GM18909 (cell line): ENCODE measurements around the gene TMEM178B.
"Not testable (repeated sequence)": the region's sequence is repeated elsewhere in the genome, so short reads cannot be mapped to it uniquely, and the experiment has no call there.

Experiments
- ATAC-seq: cut with Tn5 transposase; IDR thresholded peaks from one replicate; pipeline ENCODE4 v1.9.1; 2021; ENCODE audit warnings: mild to moderate bottlenecking; ENCODE audit not compliant: unreplicated experiment, poor library complexity

Gene TMEM178B

DNA sequence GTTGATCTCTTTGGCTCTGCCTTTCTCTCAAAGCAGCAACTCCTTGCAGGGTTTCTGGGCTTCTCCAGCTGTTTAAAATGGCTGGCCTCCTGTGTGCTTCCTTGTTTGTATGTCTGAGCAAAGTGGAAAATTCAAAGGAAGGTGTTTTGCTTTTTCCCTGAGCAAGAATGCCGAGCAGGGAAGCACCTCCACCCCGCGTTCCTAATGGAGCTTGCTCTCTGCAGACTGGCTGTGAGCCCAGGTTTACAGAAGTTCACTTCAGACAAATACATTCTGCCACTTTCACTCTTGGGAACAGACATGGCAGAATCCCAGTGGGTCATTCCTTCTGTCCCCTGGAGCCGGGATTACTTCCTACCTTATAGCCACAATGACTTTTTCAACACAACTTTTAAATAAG lies 295.6 kb downstream of the TMEM178B start:
- no peak for ATAC-seq

DNA sequence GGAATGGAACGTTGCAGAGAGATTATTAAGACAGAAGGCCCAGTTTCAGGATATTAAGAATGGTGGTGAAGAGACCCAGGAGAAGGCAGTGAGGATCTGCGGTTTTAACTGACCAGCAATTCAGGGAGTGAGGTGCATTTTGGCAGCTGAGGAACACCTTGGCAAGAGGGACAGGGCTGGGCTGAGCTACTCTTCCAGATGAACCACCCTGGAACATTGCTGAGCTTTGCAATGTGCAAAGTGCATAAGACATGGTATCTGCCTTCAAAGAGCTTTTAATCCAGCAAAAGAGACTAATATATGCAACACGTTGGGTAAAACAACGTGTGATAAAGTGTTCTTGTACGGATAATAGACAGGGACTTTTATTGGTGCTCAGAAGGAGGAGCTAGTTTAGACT lies 296.3 kb downstream of the TMEM178B start:
- ATAC-seq, result no peak

DNA sequence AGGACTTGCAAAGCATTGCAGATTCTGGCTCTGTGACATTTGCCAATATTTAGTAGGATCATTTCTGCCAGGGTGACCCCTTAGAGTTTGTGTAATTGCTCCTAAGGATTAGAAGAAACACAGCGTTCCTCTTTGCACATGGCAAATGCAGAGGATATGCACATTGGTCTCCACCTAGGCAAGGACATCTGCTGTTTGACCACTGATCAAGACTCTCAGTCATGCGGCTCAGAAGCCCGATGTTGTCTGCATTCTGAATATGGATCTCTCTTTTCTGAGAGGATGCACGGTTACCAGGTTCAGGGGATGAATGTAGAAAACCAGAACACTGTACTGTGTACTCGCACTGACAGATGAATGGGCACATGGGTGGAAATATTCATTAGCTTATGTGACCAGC lies 296.8 kb downstream of the TMEM178B start:
- ATAC-seq, result no peak

DNA sequence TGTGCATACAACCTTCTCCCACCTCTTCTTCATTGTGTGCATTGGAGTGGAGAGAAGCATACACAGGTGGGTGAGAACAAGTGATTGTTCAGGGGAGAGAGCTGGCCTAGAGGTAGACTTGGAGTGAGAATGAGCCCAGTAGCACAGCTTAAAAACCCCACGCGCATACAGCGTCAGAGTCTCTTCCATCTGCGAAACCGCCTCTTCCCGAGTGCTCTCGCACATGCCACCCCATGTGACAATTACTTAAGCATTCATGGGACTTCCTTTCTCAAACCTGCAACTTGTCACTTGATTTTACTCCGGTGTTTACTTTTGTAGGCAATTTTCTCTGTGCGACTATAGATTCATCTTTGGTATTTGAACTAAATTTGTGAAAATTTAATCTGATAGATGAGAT lies 300.6 kb downstream of the TMEM178B start:
- no peak for ATAC-seq

DNA sequence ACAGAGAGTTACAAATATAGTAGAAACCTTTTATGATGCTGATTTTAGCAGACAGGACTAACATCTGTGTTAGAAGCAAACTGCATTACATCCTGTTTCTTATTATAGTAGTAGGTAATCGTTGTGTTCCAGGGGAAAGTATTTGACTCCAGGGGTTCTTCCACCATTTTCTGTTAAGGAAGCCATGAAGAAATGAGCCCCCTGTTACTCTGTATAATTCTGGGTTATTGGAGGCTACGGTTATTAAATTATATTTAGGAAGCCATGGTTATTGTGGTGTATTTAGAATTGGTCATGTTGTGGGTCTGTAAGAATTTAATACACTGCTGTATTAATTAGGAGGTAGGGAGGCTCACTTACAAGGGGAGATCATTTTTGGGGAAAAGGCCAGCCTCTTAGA lies 301.6 kb downstream of the TMEM178B start:
- ATAC-seq, result no peak

DNA sequence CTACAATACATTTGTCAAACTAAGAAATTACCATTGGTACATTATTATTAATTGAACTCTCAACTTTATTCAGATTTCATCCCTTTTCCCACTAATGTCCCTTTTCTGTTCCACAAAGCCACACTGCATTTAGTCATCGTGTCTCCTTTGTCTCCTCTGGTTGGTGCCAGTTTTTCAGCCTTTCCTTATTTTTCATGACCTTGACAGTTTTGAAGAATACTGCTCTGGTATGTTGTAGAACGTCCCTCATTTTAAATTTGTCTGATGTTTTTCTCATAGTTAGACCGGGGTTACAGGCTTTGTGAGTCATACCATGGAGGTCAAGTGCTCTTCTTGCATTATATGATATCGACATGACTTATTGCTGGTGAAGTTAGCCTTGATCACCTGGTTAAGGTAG lies 304.0 kb downstream of the TMEM178B start:
- no peak for ATAC-seq

DNA sequence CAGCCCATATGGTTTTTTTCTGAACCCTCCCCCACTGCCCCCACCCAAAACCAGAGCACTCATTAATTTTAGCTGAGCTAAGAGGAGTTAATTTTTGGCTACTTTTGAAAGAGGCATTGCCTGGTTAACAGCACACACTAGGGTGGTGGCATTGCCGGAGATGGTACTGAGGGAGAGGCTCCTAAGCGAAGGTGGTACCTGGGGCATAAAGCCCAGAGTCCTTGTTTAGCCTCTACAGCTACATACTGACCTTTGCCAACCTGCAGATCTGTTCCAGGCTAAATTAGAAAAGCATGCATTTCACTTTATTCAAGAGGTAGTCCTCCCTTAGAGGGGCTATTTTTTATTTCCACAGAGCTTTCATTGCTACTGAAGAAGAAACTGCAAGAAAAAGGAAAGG lies 304.5 kb downstream of the TMEM178B start:
- ATAC-seq, result no peak

DNA sequence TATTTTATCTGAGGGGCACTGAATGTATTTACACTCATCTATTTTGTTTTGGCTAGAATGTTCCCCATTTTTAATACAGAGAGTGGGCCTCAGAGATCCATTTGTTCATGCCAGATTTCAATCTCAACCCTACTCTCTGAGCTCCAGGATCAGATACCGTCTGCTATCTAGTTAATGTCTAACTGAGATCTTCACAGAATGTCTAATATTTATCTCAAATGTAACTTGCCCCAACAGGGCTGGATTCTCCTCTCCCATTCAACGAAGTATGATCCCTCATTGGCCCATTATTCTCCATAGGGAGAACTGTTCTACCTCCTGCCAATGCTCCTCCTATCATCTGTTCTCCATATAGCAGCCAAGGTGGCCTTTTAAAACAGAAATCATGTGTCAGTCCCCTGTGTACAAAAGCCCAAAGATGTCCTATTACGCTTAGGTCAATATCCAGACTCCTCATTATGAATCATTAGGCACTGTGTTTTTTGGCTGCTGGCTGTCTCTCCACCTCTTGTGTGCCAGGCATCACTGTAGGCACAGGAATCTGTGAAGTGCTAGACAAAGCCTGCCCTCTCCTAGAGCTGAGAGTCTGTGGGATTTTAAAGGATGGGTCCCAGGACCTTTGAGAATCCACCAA lies 308.0 kb downstream of the TMEM178B start:
- no peak for ATAC-seq

DNA sequence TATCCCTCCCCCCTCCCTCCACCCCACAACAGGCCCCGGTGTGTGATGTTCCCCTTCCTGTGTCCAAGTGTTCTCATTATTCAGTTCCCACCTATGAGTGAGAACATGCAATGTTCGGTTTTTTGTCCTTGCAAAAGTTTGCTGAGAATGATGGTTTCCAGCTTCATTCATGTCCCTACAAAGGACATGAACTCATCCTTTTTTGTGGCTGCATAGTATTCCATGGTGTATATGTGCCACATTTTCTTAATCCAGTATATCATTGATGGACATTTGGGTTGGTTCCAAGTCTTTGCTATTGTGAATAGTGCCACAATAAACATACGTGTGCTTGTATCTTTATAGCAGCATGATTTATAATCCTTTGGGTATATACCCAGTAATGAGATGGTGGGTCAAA lies 309.5 kb downstream of the TMEM178B start:
- ATAC-seq, result not testable (repeated sequence)

DNA sequence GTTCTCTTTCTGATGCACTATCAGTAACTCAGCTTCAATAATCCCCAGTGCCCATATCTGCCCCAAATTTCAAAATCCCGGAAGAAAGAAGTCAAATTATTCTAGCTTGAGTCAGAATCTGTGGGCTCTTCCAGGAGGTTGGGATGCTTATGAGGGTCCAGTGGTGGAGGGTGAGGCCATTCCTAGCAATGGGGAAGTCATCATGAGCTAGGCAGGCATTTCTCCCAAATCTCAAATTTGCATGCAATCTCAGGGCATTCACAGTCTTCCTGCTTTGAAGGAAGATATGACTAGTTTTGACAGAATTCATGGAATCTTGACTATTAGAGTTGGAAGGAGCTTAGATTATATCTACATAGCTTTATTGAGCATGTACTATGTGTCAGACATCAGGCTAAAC lies 313.0 kb downstream of the TMEM178B start:
- no peak for ATAC-seq

DNA sequence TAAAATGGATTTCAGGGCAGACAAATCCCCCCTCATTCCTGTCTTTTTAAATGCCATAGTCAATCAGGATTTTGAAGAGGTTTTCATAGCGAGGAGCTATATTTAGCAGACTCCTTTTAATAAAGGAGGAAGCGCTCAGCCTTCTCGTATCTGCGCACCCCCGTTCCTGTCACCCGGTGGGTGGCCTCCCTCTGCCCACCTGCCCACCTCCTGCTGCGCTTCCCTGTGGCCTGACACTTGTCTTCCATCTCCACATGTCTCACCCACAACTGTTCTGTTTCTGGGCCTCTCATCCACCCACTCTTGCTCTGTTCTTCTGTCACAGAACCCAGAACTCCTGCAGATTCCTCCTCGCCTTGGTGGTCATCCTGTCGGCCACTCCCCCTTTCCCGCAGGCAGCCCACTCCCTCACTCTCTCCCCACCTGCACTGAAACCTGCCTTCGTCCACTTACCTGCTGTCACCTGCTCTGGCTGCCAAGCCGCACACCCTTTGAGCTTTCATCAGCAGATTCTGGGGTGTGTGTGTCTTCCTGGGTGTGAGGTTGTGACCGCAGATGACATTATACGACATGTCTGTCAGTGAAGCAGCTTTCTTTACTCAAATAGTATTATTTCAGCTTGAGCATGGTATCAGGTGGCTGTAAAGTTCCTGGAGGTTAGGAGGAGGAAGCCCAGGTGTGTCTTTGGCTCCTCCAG lies 313.8 kb downstream of the TMEM178B start:
- ATAC-seq, result no peak

DNA sequence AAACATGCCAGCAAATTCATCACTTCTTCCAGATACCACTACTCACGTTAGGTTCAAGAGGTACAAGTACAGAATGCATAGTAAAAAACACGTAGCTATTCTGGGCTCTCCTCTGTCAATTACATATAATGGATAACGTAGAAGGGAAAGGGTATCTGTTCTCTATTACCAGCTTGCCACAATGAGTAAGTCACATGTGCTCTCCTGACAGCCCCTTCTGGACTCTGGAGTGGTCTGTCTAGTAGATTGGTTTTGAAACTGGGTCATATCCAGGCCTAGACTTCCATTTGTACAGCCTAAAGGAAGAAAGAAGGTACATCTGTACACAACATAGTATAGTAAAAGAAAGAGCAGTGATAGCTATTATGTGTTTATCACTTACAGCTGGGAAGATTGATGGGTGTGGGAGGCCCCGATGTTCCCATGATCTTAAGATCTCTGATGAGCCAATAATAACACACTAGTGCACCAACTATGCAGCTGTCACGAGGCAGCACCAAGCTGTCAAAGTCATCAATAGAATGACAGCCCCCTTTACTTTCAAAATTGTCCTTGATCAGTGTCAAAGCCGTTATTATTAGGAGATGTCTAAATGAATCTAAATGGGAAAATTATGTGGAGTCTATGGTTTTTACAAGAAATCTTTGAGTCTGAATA lies 315.4 kb downstream of the TMEM178B start:
- ATAC-seq, result no peak

DNA sequence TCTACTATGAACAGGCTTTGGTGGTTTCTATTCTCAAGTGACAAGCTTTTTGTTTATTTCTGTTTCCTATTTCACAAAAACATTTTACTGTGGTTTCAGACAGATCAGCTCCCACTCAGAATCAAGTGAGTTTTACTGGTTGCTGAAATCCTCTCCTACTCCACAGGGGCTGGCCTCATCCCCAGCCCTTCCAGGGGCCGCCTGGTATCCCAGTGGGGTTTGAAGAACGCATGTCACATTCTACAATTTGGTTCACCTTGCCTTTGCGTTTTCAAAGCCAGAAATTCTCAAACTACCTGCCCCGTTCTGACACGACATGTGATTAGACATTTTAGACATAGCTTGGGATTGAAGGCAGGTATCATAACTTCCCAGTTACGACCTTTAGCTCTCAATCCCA lies 316.5 kb downstream of the TMEM178B start:
- no peak for ATAC-seq

DNA sequence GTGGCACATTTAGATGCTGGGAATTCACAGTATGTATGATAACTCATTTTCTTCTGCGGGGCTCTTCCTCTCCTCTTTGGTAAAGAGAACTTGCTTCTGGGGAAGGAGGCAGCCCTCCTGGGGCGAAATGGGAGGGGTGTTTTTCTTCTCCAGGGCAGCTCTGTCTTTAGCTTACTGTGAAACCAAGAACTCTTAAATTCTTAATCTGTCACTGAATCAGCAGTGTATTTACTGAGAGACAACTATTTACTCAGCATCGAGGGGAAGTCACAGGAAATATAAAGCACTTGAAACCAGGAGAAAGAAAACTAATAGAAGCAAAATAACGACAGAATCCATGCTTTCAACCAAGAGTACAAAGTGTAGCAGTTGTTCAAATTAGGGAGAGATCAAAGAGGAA lies 319.2 kb downstream of the TMEM178B start:
- ATAC-seq, result no peak

DNA sequence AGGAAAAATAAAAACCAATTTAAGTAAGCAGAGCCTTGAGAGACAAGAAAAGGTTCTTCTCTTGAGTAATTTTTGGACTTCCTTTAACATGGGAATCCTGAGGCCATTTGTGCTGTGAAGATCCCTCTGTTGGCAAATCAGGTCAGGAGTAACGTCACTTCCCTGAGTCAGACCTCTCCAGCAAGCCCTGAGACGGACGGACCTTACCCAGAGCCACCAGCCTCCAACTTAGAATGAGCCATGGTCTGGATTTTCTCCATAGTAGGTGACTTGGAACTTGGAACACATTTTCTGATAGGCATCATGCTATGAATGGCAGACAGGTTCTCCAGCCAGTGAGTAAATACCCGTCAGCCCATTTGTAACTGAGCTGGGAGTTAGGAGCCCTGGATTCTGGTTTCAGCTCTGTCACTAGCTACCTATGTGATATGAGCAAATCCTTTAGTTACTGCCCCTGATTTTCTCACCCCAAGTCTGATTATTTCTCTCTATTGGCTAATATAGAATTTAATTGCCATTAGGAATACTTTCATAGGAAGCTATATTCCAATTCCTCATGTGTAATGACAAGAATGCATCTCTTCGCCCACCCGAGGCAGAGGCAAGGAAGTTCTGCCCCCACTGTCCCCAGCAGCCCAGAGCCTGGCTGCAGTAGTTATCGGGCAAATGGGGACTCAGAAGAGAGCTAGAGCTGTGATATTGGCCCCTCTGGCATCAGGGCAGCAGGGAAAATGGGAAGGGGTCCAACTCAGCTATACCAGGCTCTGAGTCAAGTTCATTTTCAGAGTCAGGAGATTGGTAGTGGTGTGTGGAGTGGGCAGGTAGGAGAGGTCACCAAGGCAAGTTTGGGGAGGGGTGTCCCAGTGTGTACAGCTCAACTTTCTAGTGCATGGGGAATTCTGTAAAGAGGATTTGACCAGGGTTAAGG lies 323.6 kb downstream of the TMEM178B start:
- ATAC-seq, result no peak

DNA sequence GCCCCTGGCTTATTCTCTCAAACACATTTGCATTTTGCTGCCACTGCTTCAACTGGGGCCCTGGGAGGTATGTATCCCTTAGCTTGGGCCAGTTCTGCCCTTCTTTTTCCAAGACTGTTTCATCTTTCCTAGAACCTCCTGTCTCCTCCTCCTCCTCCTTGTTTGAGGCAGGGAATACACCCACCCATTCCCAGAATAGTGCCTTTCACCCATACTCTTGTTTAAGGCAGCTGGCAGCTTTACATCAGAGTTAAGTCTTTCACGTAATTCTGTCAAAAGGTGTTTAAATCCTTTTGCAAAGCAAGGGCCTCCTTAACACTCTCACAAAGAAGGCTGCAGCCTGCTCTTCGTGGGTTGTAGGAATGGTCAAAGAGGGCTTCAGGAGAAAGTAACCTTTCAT lies 326.5 kb downstream of the TMEM178B start:
- no peak for ATAC-seq

DNA sequence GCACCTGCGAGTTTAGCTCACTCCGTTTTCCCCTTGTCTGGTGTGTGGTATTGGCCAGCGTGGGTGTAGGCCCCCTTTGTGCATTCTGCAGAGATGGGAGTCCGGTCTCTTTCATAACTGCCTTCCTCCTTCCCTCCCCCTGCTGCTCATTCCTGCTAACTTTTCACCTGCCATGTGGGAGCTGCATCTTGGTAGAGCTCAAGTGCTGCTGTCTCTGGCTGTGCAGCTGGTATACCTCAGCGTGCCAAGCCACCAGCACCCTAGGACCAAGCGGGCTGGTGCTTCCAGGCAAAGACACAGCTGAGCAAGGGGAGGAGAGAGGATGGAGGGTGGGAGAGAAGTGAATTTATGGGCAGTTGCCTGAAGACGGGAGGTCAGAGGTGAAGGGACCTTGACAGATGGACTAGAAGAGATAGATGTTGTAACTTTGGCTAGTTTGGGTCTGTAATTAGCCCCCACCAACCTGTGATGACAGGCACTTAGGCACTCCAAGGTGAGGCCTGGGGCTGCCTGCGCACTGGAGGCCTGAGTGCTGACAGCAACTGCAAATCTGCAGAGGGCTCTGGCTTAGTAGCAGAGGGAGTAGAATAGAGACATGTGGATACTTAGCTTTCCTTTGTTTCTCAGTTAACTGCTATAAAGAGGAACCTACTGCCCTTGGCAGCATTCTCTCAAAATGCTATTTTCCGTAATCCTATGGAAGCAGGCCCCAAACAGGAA lies 328.6 kb downstream of the TMEM178B start:
- ATAC-seq, result no peak

DNA sequence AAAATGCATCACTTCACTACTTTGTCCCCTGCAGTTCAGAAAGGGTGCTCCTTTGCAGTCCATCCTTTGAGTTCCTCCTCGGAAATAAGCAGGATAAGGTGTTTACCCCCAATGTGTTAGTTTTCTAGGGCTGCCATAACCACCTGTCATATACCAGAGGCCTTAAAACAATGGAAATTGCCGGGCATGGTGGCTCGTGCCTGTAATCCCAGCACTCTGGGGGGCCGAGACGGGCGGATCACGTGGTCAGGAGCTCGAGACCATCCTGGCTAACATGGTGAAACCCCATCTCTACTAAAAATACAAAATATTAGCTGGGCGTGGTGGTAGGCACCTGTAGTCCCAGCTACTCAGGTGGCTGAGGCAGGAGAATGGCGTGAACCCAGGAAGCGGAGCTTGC lies 330.0 kb downstream of the TMEM178B start:
- ATAC-seq, result not testable (repeated sequence)

DNA sequence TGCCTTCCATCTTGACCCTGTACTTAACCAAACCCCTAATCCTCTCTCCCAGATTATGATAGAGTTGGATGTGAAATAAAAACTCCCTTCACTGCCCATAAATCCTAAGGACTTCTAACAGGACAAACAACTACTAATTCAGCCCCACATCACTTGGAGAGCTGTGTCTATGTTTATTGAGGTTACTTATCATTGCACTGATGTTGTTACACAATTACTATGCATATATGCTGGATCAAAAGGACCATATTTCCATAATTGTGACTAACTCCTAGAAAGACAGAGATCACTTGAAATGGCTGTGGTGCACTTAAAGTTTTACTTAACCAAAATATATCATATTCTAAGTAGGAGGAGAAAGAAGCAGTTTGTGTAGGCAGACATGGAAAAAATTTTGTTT lies 332.5 kb downstream of the TMEM178B start:
- ATAC-seq, result no peak

DNA sequence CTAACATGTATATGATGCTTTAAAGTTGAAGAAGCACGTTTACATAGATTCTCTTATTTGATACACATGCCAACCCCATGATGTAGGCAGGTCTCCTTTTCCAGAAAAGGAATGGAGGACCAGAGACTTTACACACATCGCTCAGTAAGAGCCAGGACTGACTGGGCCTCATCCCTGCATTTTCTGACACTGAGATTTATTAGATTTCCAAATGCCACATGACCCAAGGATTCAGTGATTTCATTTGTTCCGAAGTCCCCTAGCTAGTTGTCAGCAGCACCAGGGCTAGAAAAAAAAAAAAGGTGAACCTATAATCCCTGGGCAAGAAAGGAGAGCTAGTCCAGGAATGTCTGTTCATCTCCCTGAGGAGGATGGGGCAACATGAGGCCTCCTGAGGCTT lies 334.0 kb downstream of the TMEM178B start:
- no peak for ATAC-seq
